Measurements from ENCODE around the gene WSB1.
"Not testable (repeated sequence)": the region's sequence is repeated elsewhere in the genome, so short reads cannot be mapped to it uniquely, and the experiment has no call there.

Gene WSB1

DNA sequence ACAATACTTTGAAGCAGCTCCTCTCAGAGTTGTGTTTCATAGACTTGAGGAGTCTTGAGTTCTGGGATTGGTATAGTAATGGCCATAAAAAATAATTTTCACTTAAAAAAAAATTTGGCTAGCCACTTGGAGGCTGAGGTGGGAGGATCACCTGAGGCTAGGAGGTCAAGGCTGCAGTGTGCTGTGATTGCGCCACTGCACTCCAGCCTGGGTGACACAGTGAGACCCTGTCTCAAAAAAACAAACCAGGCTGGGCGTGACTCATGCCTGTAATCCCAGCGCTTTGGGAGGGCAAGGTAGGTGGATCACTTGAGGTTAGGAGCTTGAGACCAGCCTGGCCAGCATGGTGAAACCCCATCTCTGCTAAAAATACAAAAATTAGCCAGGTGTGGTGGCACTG lies 14.8 kb upstream of the WSB1 start:
- DNase-seq (ENCODE audit: low spot score) = not testable (repeated sequence)

DNA sequence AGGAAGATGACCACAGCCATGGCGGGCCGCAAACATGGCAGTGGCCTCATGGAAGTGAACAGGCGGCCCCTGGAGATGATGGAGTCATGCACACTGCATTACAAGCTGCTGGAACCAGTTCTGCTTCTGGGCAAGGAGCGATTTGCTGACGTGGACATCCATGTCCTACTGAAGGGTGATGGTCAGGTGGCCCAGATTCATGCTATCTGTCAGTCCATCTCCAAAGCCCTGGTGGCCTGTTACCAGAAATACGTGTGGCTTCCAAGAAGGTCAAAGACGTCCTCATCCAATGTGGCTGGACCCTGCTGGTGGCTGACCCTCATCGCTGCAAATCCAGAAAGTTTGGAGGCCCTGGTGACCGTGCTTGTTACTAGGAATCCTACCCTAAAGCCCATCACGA lies 13.4 kb upstream of the WSB1 start:
- no peak for DNase-seq (ENCODE audit: low spot score)

DNA sequence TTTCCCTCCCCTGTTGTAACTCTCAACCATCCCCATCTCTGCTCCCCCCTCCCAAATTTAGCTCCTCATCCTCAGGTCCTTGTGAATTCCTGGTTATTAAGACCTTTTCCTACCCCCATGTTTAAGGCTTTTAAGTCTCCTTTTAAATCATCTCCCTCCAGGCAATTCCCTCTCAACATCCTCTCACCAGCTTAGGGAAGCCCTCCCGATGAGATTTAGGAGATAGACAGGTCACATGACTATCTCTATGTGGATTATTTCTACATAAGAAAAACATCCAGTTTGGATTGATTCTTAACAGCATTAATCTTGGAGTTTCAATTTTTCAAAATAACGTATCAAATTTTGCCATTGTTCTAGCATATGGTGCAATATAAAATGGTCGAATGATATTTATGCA lies 12.5 kb upstream of the WSB1 start:
- no peak for DNase-seq (ENCODE audit: low spot score)

DNA sequence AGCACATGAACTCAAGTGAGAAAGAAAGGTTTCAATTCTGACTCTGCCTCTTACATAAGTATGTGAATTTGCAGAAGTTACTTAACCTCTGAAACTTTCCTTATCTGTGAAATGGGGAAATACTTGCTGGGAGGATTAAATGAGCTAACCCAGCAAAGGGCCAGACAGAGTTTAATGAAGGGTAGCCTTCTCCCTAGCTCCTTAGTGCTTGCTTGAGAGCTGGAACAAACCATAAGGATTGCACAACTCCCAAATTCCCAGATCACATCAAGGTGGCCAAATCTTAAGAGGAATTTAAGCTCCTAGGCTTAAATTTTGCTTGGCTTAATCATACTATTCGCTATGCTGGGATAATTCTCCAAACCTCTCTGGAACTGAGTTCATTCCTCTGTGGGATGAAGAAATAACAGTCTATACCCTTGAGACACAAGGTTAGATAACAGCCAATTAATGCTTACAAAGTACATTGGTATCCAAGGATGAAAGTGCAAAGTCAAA lies 11.8 kb upstream of the WSB1 start:
- no peak for DNase-seq (ENCODE audit: low spot score)

DNA sequence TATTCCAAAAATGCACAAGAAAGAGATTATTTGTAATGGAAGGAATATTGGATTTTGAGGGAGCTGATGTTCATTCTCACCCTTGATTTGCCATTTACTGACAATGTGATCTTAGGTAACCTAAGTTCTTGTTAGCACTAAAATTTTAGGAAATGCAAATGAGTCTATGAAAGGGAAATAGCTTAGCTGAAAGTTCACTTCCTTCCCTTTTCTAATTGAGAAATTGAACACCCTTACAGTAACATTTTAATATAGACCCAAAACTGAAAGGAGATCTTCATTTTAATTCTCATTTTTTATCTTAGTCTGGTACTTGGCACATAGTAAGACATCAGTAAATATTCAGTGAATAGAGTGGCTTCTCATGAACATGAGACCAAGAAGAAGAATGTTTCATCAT lies 10.9 kb upstream of the WSB1 start:
- DNase-seq (ENCODE audit: low spot score) = no peak

DNA sequence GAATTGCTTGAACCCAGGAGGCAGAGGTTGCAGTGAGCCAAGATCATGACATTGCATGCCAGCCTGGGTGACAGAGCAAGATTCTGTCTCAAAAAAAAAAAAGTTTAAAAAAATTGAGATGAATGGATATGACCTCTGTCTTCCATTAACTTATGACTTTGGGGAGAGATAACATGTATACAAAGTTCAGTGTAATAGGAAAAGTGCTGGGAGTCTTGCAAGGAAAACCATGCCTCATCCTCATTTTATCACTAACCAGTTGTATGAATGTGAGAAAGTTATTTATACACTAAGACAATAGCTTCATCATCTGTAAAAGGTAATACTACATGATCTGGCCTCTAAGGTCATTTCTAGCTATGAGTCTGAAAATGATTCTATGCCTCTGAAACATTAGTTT lies 10.2 kb upstream of the WSB1 start:
- no peak for DNase-seq (ENCODE audit: low spot score)

DNA sequence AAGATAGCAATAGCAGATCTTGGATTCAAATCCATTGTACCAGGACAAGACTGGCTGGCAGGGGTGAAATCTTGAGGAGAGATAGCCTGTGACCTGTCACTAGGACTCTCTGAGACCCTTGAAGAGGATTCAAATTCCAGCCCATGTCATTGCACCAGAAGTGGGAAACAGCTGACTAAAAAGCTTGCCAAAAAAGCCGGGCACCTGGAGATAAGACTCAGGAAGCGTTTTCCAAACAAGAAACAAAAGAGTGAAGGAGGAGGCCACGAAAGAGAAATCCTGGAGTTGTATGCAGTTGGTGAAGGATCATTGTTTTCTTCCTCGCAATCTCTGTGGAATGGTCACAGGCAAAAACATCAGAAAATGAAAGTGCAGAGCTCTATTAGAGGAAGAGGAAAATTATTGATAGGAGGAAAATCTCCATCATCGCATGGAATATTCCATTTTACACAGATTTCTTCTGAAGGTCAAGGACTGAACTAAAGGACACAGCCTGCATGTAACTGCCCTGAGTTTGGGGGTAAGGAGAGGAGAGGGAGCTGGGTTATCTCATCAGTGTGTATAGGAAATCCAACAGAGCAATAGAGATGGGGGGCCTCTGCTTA lies 9.0 kb upstream of the WSB1 start:
- no peak for DNase-seq (ENCODE audit: low spot score)

DNA sequence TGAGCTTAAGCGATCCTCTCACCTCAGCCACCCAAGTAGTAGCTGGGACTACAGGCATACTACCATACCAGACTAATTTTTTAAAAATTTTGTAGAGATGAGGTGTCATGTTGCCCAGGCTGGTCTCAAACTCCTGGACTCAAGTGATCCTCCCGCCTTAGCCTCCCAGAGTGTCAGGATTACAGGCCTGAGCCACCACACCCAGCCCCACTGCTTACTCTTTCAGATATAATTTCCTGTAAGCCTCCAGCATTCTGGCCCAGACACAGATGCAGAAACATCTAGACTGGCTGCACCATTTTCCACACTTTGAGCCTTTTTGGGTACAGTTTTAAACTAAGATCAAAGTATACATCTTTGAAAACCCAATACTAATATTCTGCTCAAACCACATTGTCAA lies 8.4 kb upstream of the WSB1 start:
- no peak for DNase-seq (ENCODE audit: low spot score)

DNA sequence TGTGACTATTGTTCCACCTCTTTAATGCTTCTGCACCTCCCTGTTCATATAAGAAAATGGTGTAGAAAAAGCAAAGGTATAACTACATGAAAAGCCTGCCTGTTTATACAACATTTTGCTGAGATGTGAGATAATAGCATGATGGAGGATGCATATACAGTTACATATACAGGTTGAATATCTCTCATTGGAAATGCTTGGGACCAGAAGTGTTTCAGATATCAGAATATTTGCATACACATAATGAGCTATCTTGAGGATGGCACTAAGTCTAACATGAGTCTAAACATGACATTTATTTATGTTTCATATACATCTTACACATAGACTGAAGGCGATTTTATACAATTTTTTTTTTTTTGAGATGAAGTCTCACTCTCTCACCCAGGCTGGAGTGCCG lies 5.7 kb upstream of the WSB1 start:
- no peak for DNase-seq (ENCODE audit: low spot score)

DNA sequence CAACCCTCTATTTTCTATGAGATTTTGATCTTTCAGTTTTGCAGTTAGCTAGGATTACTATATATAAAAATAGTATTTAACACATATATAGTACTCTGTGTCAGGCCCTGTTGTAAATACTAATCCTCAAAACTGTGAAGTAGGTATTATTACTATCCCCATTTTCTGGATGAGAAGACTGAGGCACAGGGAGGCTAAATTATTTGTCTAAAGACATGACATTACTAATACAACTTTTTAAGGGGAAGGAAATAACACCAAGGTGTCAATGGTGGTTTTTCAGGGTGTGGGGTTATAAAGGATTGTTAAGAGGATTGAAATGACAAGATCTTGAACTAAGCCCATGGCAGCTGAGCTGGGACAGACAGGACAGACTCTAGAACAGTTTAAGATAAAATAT lies 4.1 kb upstream of the WSB1 start:
- no peak for DNase-seq (ENCODE audit: low spot score)

DNA sequence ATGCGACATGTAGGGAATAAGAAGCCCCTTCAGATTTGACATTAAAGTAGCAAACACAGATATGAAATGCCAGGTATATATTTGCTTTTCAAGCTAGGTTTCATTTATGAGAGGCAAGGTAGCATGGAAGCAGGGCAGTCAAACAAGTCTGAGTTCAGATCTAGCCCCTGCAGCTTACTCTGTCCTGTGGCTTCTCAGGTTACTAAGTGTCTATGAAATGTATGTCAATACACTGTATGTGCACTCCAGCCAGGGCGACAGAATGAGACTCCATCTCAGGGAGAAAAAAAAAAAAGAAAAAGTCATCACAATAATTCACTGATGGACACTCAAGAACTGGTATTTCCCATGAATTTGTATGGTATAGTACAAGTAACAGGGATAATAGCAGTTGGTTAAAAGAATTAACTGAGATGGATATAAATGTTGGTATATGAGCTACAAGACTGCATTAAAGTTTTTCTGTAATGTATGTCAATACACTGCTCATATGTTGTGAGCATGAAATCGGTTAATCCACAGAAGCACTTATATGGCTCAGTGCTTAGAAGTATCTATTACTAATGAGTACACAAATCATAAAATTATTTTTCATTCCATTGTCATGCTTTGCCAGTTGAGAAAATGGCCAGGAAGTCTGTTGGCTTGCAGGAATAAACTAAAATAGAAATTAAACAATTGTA lies 2.9 kb upstream of the WSB1 start:
- no peak for DNase-seq (ENCODE audit: low spot score)

DNA sequence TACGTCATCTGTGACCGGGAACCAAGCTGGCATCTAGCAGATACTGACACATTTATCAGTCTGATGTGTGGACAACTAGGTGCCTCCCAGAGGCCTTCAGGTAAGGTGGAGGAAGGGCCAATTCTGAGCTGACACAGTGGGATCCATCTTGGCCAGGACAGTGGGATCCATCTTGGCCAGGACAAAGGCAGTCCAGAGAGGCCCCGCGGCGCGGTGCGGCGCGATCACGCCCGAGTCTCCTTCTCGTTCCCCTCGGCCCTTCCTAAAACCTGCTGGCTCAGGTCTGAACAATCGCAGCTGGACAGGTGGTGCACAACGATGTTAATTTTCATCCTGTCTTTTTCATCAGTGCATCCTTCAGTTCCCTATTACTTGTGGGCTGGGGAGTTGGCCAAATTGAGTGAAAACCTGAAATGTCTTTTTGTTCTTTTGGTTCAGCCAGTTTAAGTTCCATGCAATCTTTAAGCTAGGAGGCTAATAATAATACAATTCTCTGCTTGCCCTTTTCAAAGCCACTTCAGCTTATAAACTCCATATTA lies 486 bp upstream of the WSB1 start:
- no peak for DNase-seq (ENCODE audit: low spot score)

DNA sequence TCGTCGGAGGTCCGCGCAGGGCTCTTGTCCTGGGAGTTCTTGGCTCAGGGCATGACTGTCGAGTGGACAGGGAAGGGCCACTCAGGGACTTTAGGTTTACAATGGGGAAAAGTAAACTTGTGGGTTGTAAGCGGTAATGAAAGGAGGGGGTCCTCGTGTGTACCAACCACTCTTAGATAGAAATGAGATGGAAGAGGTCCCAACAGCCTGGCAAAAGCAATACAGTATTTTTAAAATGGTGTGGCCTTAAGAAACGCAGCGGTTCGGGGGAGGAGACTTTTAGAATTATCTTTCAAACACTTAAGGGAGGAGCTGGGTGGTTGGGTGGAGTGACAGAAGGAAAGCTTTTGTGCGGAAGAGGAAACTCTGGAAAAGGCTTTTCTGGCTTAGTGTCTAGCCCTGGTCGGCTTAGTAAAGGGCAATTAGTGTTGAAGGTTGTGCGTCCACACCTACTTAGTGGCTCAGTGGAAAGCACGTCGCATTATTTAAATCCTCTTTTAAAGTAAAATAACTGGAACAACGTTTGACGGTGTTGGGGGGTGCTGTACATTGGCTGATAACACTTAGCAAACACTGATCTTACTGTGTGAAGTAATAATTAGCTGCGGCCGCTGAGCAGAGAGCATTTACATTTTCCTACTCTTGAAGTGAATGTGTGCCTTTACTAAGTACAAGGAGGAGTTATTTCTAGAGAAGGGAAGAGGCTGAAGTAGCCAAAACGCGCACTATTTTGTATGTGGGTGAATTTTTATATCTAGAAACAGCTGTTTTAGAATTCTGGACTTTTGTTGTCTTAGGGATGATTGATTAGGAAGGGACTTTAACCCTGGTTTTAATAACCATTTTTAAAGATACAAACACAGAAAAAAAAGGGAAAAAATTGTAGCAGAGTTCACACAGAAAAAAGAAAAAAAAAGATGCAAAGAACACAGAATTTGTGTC lies 1.0 kb downstream of the WSB1 start:
- peak; percentile 76 for DNase-seq (ENCODE audit: low spot score)

DNA sequence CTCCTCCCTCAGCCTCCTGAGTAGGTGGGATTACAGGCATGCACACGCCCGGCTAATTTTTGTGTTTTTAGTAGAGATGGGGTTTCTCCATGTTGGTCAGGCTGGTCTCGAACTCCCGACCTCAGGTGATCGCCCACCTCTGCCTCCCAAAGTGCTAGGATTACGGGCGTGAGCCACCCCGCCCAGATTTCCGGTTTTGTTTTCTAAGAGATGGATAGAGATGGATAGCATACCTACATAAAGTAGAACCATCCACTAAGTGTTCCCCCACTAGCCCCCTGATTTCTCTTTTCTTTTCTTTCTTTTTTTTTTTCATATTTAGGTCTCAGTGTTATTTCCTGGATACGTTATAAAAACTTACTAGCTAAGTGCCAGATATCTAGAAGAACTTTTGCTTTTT lies 2.0 kb downstream of the WSB1 start:
- no peak for DNase-seq (ENCODE audit: low spot score)

DNA sequence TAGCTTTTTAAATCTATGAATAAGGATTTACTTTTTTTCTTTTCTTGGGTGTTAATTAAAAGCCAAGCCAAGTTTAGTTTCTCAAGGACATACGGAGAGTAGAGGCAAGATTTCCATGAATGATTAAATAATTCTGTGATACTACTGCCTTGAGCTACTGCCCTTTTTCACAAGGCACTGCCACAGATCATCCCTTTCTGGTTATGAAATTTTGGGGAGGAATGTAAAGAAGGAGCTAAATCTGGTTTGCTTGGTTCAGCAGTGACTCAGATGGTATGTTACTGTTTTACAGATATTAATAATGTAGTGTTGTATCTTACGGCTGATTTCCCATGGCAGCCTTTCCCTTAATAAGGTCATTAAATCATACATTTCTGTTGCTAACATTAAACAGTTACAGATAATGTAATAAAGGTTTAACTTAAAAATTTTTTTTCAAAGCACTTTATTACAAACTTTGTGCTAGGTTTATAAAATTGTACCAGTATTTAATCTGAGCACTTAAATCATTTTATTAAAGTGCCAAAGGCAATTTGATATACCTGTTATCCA lies 2.6 kb downstream of the WSB1 start:
- DNase-seq (ENCODE audit: low spot score) = no peak

DNA sequence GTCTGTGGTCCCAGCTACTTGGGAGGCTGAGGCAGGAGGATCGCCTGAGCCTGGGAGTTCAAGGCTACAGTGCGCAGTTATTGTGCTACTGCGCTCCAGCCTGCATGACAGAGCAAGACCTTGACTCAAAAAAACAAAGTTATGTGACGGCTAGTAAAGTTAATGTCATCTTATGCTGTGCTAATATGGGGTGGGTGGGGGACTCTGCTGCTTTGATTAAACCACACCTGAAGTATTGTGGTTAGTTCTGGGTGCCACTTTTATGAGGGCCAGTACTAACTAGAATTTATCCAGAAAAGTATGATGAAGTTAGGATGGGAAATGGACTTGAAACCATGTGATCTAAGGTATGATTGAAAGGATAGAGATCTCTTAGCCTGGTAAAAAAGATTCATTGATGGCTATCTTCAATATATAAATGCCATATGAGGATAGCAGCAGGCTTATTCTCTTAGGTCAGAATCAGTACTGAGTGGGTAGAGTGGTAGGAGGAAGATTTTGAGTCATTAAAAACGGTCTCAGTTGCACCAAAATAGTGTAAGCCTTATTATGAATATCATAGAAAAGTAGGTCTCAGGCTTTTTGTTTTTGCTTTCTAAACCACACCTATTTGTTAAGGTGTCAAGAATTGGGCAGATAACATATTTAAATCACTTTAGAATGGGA lies 5.6 kb downstream of the WSB1 start:
- no peak for DNase-seq (ENCODE audit: low spot score)

DNA sequence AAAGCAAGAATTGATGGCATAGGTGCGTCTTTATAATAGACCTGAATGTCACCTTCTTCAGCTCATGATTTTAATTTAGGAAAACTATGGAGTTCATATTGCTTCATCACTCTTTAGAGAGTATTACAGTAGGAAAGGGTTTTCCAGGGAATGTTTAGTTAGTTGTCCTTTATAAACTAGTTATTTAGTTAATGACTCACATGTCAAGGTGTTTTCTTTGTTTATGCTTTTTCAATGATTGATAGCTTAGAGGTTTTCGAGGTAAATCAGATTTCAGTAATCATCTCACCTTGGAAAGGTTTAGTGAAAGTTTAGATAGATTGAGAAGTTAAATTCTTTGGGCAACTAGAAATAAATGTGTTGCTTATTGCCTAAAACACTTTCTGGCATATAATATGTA lies 9.8 kb downstream of the WSB1 start:
- DNase-seq (ENCODE audit: low spot score) = no peak

DNA sequence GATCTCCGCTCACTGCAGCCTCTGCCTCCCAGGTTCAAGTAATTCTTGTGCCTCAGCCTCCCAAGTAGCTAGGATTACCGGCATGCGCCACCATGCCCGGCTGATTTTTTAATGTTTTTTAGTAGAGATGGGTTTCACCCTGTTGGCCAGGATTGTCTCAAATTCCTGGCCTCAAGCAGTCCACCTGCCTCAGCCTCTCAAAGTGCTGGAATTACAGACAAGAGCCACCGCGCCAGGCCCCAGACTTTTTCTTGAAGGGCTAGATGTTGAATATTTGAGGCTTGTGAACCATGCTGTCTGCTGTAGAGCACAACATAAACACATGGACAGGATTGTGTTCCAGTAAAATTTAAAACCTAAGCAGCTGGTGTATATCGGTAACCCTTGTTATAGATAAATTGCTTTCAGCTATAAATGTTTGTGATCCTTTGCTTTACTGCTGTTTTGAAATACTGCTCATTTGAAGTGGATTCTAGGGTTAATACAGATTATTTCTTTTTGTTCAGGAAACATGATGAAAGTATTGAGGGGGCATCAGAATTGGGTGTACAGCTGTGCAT lies 12.4 kb downstream of the WSB1 start:
- DNase-seq (ENCODE audit: low spot score) = no peak

DNA sequence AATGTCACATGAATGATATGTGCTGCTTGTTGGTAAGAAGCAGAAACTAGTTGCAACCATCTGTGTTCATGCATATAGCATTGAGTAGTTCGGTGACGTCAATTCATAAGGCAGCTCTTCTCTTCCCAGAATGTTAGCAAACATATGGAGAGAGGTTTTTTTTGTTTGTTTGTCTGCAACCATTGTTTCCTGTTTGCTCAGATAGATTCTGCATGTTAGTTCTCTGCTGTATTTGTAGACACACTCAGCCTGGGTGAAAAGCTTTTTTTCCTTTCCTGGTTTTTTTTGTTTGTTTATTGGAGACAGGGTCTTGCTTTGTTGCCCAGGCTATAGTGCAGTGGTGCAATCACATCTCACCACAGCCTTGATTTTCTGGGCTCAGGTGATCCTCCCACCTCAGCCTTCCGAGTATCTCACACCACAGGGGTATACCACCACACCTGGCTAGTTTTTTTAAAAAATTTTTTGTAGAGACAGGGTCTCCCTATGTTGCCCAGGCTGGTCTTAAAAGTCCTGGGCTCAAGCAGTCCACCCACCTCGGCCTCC lies 16.7 kb downstream of the WSB1 start:
- no peak for DNase-seq (ENCODE audit: low spot score)

DNA sequence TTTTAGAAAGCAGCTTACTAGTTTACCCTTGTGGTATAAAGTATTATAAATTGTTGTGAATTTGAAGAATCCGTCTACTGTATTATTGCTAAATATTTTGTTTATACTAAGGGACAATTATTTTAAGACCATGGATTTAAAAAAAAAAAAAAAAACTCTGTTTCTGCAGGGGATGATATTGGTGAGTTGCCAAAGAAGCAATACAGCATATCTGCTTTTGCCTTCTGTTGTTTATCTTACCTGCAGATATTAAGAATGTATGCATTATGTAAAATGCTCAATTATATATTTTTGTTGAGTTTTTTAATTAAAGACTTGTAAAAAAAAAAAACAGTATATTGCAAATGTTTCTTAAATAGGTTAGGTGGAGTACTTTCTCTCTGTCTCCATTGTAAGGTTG lies 19.4 kb downstream of the WSB1 start:
- no peak for DNase-seq (ENCODE audit: low spot score)

DNA sequence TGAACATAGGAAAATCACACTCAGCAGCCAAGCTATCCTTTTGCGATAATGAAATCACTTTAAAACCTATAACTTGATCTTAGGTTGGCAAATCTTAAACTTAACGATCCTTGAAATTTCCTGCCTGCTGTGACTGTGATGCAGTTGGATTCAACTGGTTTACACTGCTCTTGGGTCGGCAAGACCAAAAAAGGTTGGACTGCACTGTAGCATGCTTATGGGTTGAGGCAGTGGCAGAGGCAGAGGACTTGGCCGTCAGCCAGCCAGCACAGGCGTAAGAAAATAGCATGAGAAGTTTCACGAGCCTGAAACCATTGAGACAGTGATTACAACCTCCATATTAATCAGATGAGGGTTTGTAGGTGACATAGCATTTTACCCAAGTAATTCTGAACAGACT lies 21.4 kb downstream of the WSB1 start:
- DNase-seq (ENCODE audit: low spot score) = peak; percentile 73
